ENCODE results near the gene CALN1. TPM values are rescaled to one million over a fixed set of nuclear protein-coding genes. Genes with fewer than 3 reads are reported as not detected.

The CALN1 gene
- total and polyA plus RNA-seq, 2 of the 8 experiments (the other 6 are each of a cell fraction or from before 2014, with no cell fraction given): 6.4 to 15.2 TPM

GRCh38 chr7:72072901-72073300 lies 339.2 kb downstream of the CALN1 start:
- Histone ChIP-seq H3K27me3 (replicated peaks in 1 of 4; ENCODE audit: control insufficient read depth in 3 of 4, extremely low read depth in 1 of 4, insufficient read depth in 3 of 4, low read length in 3 of 4) (no peaks in the 10 kb centered on the region), H3K27ac (ENCODE audit: low read depth, low read length) (no peak overlapping the region), H3K9ac (replicated peaks in 1 of 4; ENCODE audit: extremely low read depth in 1 of 4, low read depth in 3 of 4, low read length in 3 of 4) (no peak overlapping the region)

More at GRCh38 chr7:72072901-72073300, 339.2 kb downstream of the CALN1 start:
- Histone ChIP-seq H4K5ac (ENCODE audit: insufficient read length, low read depth, low read length) (no peak overlapping the region), H3K23ac (ENCODE audit: insufficient read length) (no peak overlapping the region), H2BK15ac (ENCODE audit: low read length) (no peak overlapping the region), H3K56ac (replicated peaks; ENCODE audit: insufficient read length, low read depth, low read length) (no peak overlapping the region), H2AK5ac (ENCODE audit: low read depth, low read length) (no peak overlapping the region), H3K18ac (ENCODE audit: extremely low read depth, low read length) (no peak overlapping the region), H4K91ac (replicated peaks; ENCODE audit: insufficient read length, low read length) (no peak overlapping the region), H3K4ac (replicated peaks; ENCODE audit: insufficient read length, low read depth, low read length) (no peak overlapping the region), H2AFZ (ENCODE audit: low read length) (no peak overlapping the region), H3K4me2 (ENCODE audit: insufficient read depth in 1 of 2, low read depth in 2 of 2, low read length in 2 of 2) (no peak overlapping the region), H3K79me1 (ENCODE audit: low read depth, low read length) (no peaks in the 10 kb centered on the region), H2BK120ac (replicated peaks; ENCODE audit: low read depth, low read length) (no peak overlapping the region), H3K4me1 (replicated peaks in 1 of 4; ENCODE audit: control insufficient read depth in 3 of 4, insufficient read depth in 4 of 4, low read length in 3 of 4) (peaks cover 0 to 3% (median 0%) of the 10 kb centered on the region in 4 experiments; a peak in 1 of 7 replicates), H3K9me3 (ENCODE audit: insufficient read depth in 2 of 2, low read depth in 1 of 2, low read length in 1 of 2) (no peaks in the 10 kb centered on the region), H3K4me3 (ENCODE audit: extremely low read depth in 1 of 4, insufficient read depth in 2 of 4, low read depth in 3 of 4, low read length in 4 of 4) (no peak overlapping the region), H2BK5ac (ENCODE audit: low read depth, low read length) (no peak overlapping the region), H4K20me1 (replicated peaks in 1 of 2; ENCODE audit: control insufficient read depth in 1 of 2, insufficient read depth in 2 of 2, low read length in 2 of 2) (no peaks in the 10 kb centered on the region), H4K8ac (ENCODE audit: extremely low read depth, insufficient read depth, low read length) (no peak overlapping the region), H3K79me2 (ENCODE audit: control insufficient read depth in 1 of 2, insufficient read depth in 2 of 2, low read length in 2 of 2) (no peaks in the 10 kb centered on the region), H2BK20ac (ENCODE audit: low read length) (no peak overlapping the region), H3K14ac (ENCODE audit: insufficient read length) (no peak overlapping the region), H2BK12ac (ENCODE audit: low read depth, low read length) (no peak overlapping the region), H3K23me2 (ENCODE audit: low read depth, low read length) (no peaks in the 10 kb centered on the region; the same call in 1 of the 2 replicates), H3K36me3 (ENCODE audit: control insufficient read depth in 2 of 4, insufficient read depth in 4 of 4, low read length in 3 of 4) (no peaks in the 10 kb centered on the region)
- TF ChIP-seq PHF8 (conservative IDR thresholded peaks at IDR 0.05; ENCODE audit: low read depth, low read length) (no peak), SAP30 (IDR thresholded peaks at IDR 0.05; ENCODE audit: insufficient read depth, insufficient replicate concordance, low read length) (no peak), SRF (IDR thresholded peaks at IDR 0.05; ENCODE audit: low read depth, low read length) (no peak), TEAD4 (IDR thresholded peaks at IDR 0.05; ENCODE audit: low read depth, low read length) (no peak), USF2 (IDR thresholded peaks at IDR 0.05; ENCODE audit: low read length) (no peak)
- POLR2A ChIA-PET (ENCODE audit: partially characterized antibody): no interaction called here
- FAIRE-seq (no peak), DNase-seq (ENCODE audit: low read depth in 1 of 2, low spot score in 2 of 2) (no peak)
- CTCF ChIA-PET (ENCODE audit: partially characterized antibody): no interaction called here

All from H1 (cell line).